Kidney (tissue), 14 donors: ENCODE results near the gene LYST. TPM values are rescaled to one million over a fixed set of nuclear protein-coding genes. Genes with fewer than 3 reads are reported as not detected.

Experiments
- DNase-seq, 5 donors: peaks; one replicate each; pipeline ENCODE4 v3.0.0-alpha.2; 2013 to 2020
- FAIRE-seq: peaks from 2 replicates; lab custom pipeline; 2012; peaks lifted over from hg19 to GRCh38; lab: Jason Lieb, UNC
- H3K27ac ChIP-seq, 2 donors: one replicate each; pipeline ENCODE4 v1.7.0; 2013; ENCODE audit warnings: low read depth in 2 of 2, low read length in 2 of 2, inconsistent platforms in 1 of 2
- H3K27me3 ChIP-seq: one replicate; pipeline ENCODE4 v1.7.1; 2013; ENCODE audit warnings: low read length, inconsistent platforms; ENCODE audit not compliant: control insufficient read depth, insufficient read depth
- H3K36me3 ChIP-seq, 3 donors: one replicate each; pipeline versions ENCODE4 v1.7.0 to v1.7.1; 2013; ENCODE audit warnings: low read length in 3 of 3, control low read depth in 1 of 3, inconsistent platforms in 1 of 3; ENCODE audit not compliant: insufficient read depth in 3 of 3, control insufficient read depth in 2 of 3
- H3K4me1 ChIP-seq, 3 donors: one replicate each; pipeline versions ENCODE4 v1.7.0 to v1.7.1; 2013; ENCODE audit warnings: low read length in 3 of 3, inconsistent platforms in 1 of 3, low read depth in 1 of 3; ENCODE audit not compliant: control insufficient read depth in 2 of 3, insufficient read depth in 2 of 3
- H3K4me3 ChIP-seq, 3 donors: one replicate each; pipeline versions ENCODE4 v1.7.0 to v1.8.1; 2013; ENCODE audit warnings: low read length in 3 of 3, control low read depth in 1 of 3, inconsistent platforms in 1 of 3
- H3K9ac ChIP-seq, 3 donors: one replicate each; pipeline versions ENCODE4 v1.7.0 to v1.7.1; 2013; ENCODE audit warnings: low read length in 3 of 3, control low read depth in 1 of 3, inconsistent platforms in 1 of 3
- H3K9me3 ChIP-seq, 3 donors: one replicate each; pipeline versions ENCODE4 v1.7.0 to v1.7.1; 2013; ENCODE audit warnings: low read length in 3 of 3, control low read depth in 1 of 3, inconsistent platforms in 1 of 3; ENCODE audit not compliant: control insufficient read depth in 2 of 3, insufficient read depth in 1 of 3
- CTCF ChIP-seq: IDR thresholded peaks from 3 replicates; pipeline ENCODE4 v1.5.1; 2012; ENCODE audit warnings: mild to moderate bottlenecking, moderate library complexity, borderline replicate concordance; ENCODE audit not compliant: insufficient read depth; ENCODE audit errors: extremely low read depth
- intact Hi-C: fragments of 100-400 bp; cut with DNase I; formaldehyde crosslinking; loops from one replicate; pipeline ENCODE4 v1.11.1; 2022
- polyA plus RNA-seq: library from polyadenylated mRNA; stranded (reverse); fragments of 350-450 nt; fragmentation: Illumina TruSeq; extraction: RNeasy Lipid Tissue Mini Kit (QIAGEN cat#74804); gene quantifications from one replicate; pipeline ENCODE4 v1.2.3, GENCODE V29; 2014; ENCODE audit warnings: low read depth, low replicate concordance; ENCODE audit not compliant: insufficient read depth
- total RNA-seq: library from RNA; stranded (reverse); fragmentation: NEBNext Ultra II Directional; extraction: Animal tissue kit (Norgen Biotek cat#: 25700); gene quantifications from one replicate; pipeline ENCODE4 v1.2.1, GENCODE V29; 2021
- donor health status: control.
- donor health status: control.
- donor health status: control.
- donor health status: control.
- donor health status: control.
- donor health status: DM: yes; HTN: yes; CAD: no.
- donor health status: Normal renal cell carcinoma (clear cell type).

Gene LYST
- total and polyA plus RNA-seq, 2 donors from 2014 or later, result 4.6 to 30.3 TPM

GRCh38 chr1:235874261-235874660 lies 7.6 kb upstream of the LYST start:
- no peak for FAIRE-seq
- H3K4me3 ChIP-seq, result no peak overlapping the region
- intact Hi-C loops, result no loop called here
- no peak overlapping the region for H3K9ac ChIP-seq
- H3K9me3 ChIP-seq, result no peaks in the 10 kb centered on the region
- no peaks in the 10 kb centered on the region for H3K36me3 ChIP-seq
- H3K27ac ChIP-seq, result no peak overlapping the region
- no peaks in the 10 kb centered on the region for H3K27me3 ChIP-seq
- TF ChIP-seq CTCF, result no peak
- peak in 2 of 5 donors; percentile 16 to 21 for DNase-seq
- no peaks in the 10 kb centered on the region for H3K4me1 ChIP-seq

- FAIRE-seq (no peak), DNase-seq (no peak)
- Histone ChIP-seq H3K27ac (no peak overlapping the region), H3K4me3 (no peak overlapping the region), H3K27me3 (no peaks in the 10 kb centered on the region), H3K4me1 (no peaks in the 10 kb centered on the region), H3K9ac (no peak overlapping the region), H3K9me3 (no peaks in the 10 kb centered on the region), H3K36me3 (no peaks in the 10 kb centered on the region)
- no peak for TF ChIP-seq CTCF
- intact Hi-C loops, result no loop called here
These were observed 6.9 kb upstream of the LYST start for GRCh38 chr1:235873571-235873970.

GRCh38 chr1:235873045-235873444 lies 6.3 kb upstream of the LYST start:
- H3K27me3 ChIP-seq, result no peaks in the 10 kb centered on the region
- H3K4me1 ChIP-seq, result no peaks in the 10 kb centered on the region
- H3K36me3 ChIP-seq, result no peaks in the 10 kb centered on the region
- no peak for DNase-seq
- no peaks in the 10 kb centered on the region for H3K9me3 ChIP-seq
- no peak overlapping the region for H3K4me3 ChIP-seq
- intact Hi-C loops, result no loop called here
- no peak overlapping the region for H3K9ac ChIP-seq
- TF ChIP-seq CTCF, result no peak
- H3K27ac ChIP-seq, result no peak overlapping the region
- no peak for FAIRE-seq

GRCh38 chr1:235872270-235872669 lies 5.6 kb upstream of the LYST start:
- H3K9ac ChIP-seq, result no peak overlapping the region
- FAIRE-seq (no peak), DNase-seq (no peak)
- no peak overlapping the region for H3K27ac ChIP-seq
- no peaks in the 10 kb centered on the region for H3K36me3 ChIP-seq
- H3K27me3 ChIP-seq, result no peaks in the 10 kb centered on the region
- intact Hi-C loops, result no loop called here
- no peaks in the 10 kb centered on the region for H3K4me1 ChIP-seq
- no peak for TF ChIP-seq CTCF
- H3K9me3 ChIP-seq, result no peaks in the 10 kb centered on the region
- no peak overlapping the region for H3K4me3 ChIP-seq
